ENCODE data around the gene GJA9.
"Not testable (repeated sequence)": the region's sequence is repeated elsewhere in the genome, so short reads cannot be mapped to it uniquely, and the experiment has no call there.

GJA9 gene

GRCh38 chr1:38839363-38839762 lies 42.0 kb downstream of the GJA9 start:
- Histone ChIP-seq H3K18ac (ENCODE audit: low read length) (no peak overlapping the region), H4K91ac (ENCODE audit: low read depth, low read length) (no peak overlapping the region), H3K79me1 (ENCODE audit: low read length) (no peaks in the 10 kb centered on the region), H2BK5ac (ENCODE audit: low read depth, low read length, poor library complexity) (no peak overlapping the region), H4K8ac (ENCODE audit: low read depth, low read length) (no peak overlapping the region), H2AK5ac (ENCODE audit: low read length) (no peak overlapping the region), H3K27me3 (ENCODE audit: insufficient read depth, low read length) (no peaks in the 10 kb centered on the region), H3K14ac (ENCODE audit: low read length) (no peak overlapping the region), H3K79me2 (ENCODE audit: control insufficient read depth, insufficient read depth, low read length, poor library complexity) (no peaks in the 10 kb centered on the region), H2BK12ac (ENCODE audit: low read length) (no peak overlapping the region), H3K36me3 (ENCODE audit: control insufficient read depth in 1 of 2, insufficient read depth in 2 of 2, low read length in 2 of 2) (peaks cover 12 to 20% of the 10 kb centered on the region in 2 experiments), H3K4me3 (ENCODE audit: low read depth, low read length) (no peak overlapping the region), H2BK120ac (ENCODE audit: insufficient read depth, low read length, poor library complexity) (no peak overlapping the region), H3K27ac (ENCODE audit: low read depth, low read length) (no peak overlapping the region), H4K12ac (ENCODE audit: low read depth, low read length) (no peak overlapping the region), H3K23ac (ENCODE audit: low read length) (no peak overlapping the region), H2AFZ (ENCODE audit: insufficient read depth, low read length, poor library complexity) (no peak overlapping the region), H3K4me1 (ENCODE audit: control insufficient read depth in 1 of 2, insufficient read depth in 2 of 2, low read length in 2 of 2) (peaks cover 0 to 2% of the 10 kb centered on the region in 2 experiments), H3K4me2 (ENCODE audit: low read length) (no peak overlapping the region), H3K4ac (ENCODE audit: low read depth, low read length) (no peak overlapping the region), H3K9ac (ENCODE audit: low read length) (no peak overlapping the region), H3K9me3 (ENCODE audit: insufficient read depth, low read depth, low read length) (no peaks in the 10 kb centered on the region)
- no peak for DNase-seq
- WGBS (ENCODE audit: extremely low coverage, insufficient coverage, insufficient read length): no CpG with 5 or more reads among the region's 9 CpGs

GRCh38 chr1:38836316-38836715 lies 45.1 kb downstream of the GJA9 start:
- H4K8ac ChIP-seq (ENCODE audit: low read depth, low read length); H3K79me1 ChIP-seq (ENCODE audit: low read length); H3K4me3 ChIP-seq (ENCODE audit: low read depth, low read length); H2AK5ac ChIP-seq (ENCODE audit: low read length); H3K27ac ChIP-seq (ENCODE audit: low read depth, low read length); H2BK120ac ChIP-seq (ENCODE audit: insufficient read depth, low read length, poor library complexity); H3K14ac ChIP-seq (ENCODE audit: low read length); H2BK12ac ChIP-seq (ENCODE audit: low read length); H3K23ac ChIP-seq (ENCODE audit: low read length); H3K4me2 ChIP-seq (ENCODE audit: low read length); H4K91ac ChIP-seq (ENCODE audit: low read depth, low read length); H3K4me1 ChIP-seq (ENCODE audit: control insufficient read depth in 1 of 2, insufficient read depth in 2 of 2, low read length in 2 of 2); H3K79me2 ChIP-seq (ENCODE audit: control insufficient read depth, insufficient read depth, low read length, poor library complexity); H2BK5ac ChIP-seq (ENCODE audit: low read depth, low read length, poor library complexity); H3K27me3 ChIP-seq (ENCODE audit: insufficient read depth, low read length); H2AFZ ChIP-seq (ENCODE audit: insufficient read depth, low read length, poor library complexity); H3K4ac ChIP-seq (ENCODE audit: low read depth, low read length); H3K18ac ChIP-seq (ENCODE audit: low read length); H3K9ac ChIP-seq (ENCODE audit: low read length); H4K12ac ChIP-seq (ENCODE audit: low read depth, low read length); H3K9me3 ChIP-seq (ENCODE audit: insufficient read depth, low read depth, low read length): not testable (repeated sequence)
- H3K36me3 ChIP-seq (ENCODE audit: control insufficient read depth in 1 of 2, insufficient read depth in 2 of 2, low read length in 2 of 2): peaks cover 5 to 16% of the 10 kb centered on the region in 2 experiments
- DNase-seq: peak in 1 of 2 donors; percentile 30
- WGBS (ENCODE audit: extremely low coverage, insufficient coverage, insufficient read length): no CpG with 5 or more reads among the region's 10 CpGs

GRCh38 chr1:38834937-38835827 lies 46.2 kb downstream of the GJA9 start:
- no peak overlapping the region for H3K14ac ChIP-seq (ENCODE audit: low read length)
- H3K79me1 ChIP-seq (ENCODE audit: low read length): no peaks in the 10 kb centered on the region
- no peak overlapping the region for H3K4ac ChIP-seq (ENCODE audit: low read depth, low read length)
- H2AK5ac ChIP-seq (ENCODE audit: low read length): no peak overlapping the region
- peaks cover 5 to 16% of the 10 kb centered on the region in 2 experiments for H3K36me3 ChIP-seq (ENCODE audit: control insufficient read depth in 1 of 2, insufficient read depth in 2 of 2, low read length in 2 of 2)
- no peaks in the 10 kb centered on the region for H3K4me1 ChIP-seq (ENCODE audit: control insufficient read depth in 1 of 2, insufficient read depth in 2 of 2, low read length in 2 of 2)
- no peak overlapping the region for H2AFZ ChIP-seq (ENCODE audit: insufficient read depth, low read length, poor library complexity)
- no peak overlapping the region for H3K27ac ChIP-seq (ENCODE audit: low read depth, low read length)
- no peak overlapping the region for H4K91ac ChIP-seq (ENCODE audit: low read depth, low read length)
- H3K4me3 ChIP-seq (ENCODE audit: low read depth, low read length): no peak overlapping the region
- no peak overlapping the region for H4K8ac ChIP-seq (ENCODE audit: low read depth, low read length)
- DNase-seq: peak; percentile 66 to 97
- H2BK5ac ChIP-seq (ENCODE audit: low read depth, low read length, poor library complexity): no peak overlapping the region
- no peaks in the 10 kb centered on the region for H3K9me3 ChIP-seq (ENCODE audit: insufficient read depth, low read depth, low read length)
- no peak overlapping the region for H3K23ac ChIP-seq (ENCODE audit: low read length)
- H3K18ac ChIP-seq (ENCODE audit: low read length): no peak overlapping the region
- H2BK120ac ChIP-seq (ENCODE audit: insufficient read depth, low read length, poor library complexity): no peak overlapping the region
- no CpG with 5 or more reads among the region's 3 CpGs for WGBS (ENCODE audit: extremely low coverage, insufficient coverage, insufficient read length)
- H4K12ac ChIP-seq (ENCODE audit: low read depth, low read length): no peak overlapping the region
- no peak overlapping the region for H3K4me2 ChIP-seq (ENCODE audit: low read length)
- no peak overlapping the region for H3K9ac ChIP-seq (ENCODE audit: low read length)
- no peak overlapping the region for H2BK12ac ChIP-seq (ENCODE audit: low read length)
- H3K79me2 ChIP-seq (ENCODE audit: control insufficient read depth, insufficient read depth, low read length, poor library complexity): no peaks in the 10 kb centered on the region
- H3K27me3 ChIP-seq (ENCODE audit: insufficient read depth, low read length): no peaks in the 10 kb centered on the region

- H4K12ac ChIP-seq (ENCODE audit: low read depth, low read length): no peak overlapping the region
- H3K9me3 ChIP-seq (ENCODE audit: insufficient read depth, low read depth, low read length): no peaks in the 10 kb centered on the region
- no peak overlapping the region for H3K23ac ChIP-seq (ENCODE audit: low read length)
- no peak overlapping the region for H2BK12ac ChIP-seq (ENCODE audit: low read length)
- DNase-seq: no peak
- H3K18ac ChIP-seq (ENCODE audit: low read length): no peak overlapping the region
- H3K4ac ChIP-seq (ENCODE audit: low read depth, low read length): no peak overlapping the region
- H3K4me2 ChIP-seq (ENCODE audit: low read length): no peak overlapping the region
- H3K9ac ChIP-seq (ENCODE audit: low read length): no peak overlapping the region
- H3K14ac ChIP-seq (ENCODE audit: low read length): no peak overlapping the region
- no peak overlapping the region for H2AK5ac ChIP-seq (ENCODE audit: low read length)
- H3K79me2 ChIP-seq (ENCODE audit: control insufficient read depth, insufficient read depth, low read length, poor library complexity): no peaks in the 10 kb centered on the region
- no peak overlapping the region for H2BK5ac ChIP-seq (ENCODE audit: low read depth, low read length, poor library complexity)
- H2AFZ ChIP-seq (ENCODE audit: insufficient read depth, low read length, poor library complexity): no peak overlapping the region
- H3K27ac ChIP-seq (ENCODE audit: low read depth, low read length): no peak overlapping the region
- whole genome bisulfite sequencing (ENCODE audit: extremely low coverage, insufficient coverage, insufficient read length): no CpG with 5 or more reads among the region's 3 CpGs
- H3K36me3 ChIP-seq (ENCODE audit: control insufficient read depth in 1 of 2, insufficient read depth in 2 of 2, low read length in 2 of 2): peaks cover 3 to 11% of the 10 kb centered on the region in 2 experiments
- no peaks in the 10 kb centered on the region for H3K79me1 ChIP-seq (ENCODE audit: low read length)
- no peaks in the 10 kb centered on the region for H3K4me1 ChIP-seq (ENCODE audit: control insufficient read depth in 1 of 2, insufficient read depth in 2 of 2, low read length in 2 of 2)
- no peak overlapping the region for H4K8ac ChIP-seq (ENCODE audit: low read depth, low read length)
- no peaks in the 10 kb centered on the region for H3K27me3 ChIP-seq (ENCODE audit: insufficient read depth, low read length)
- no peak overlapping the region for H4K91ac ChIP-seq (ENCODE audit: low read depth, low read length)
- no peak overlapping the region for H2BK120ac ChIP-seq (ENCODE audit: insufficient read depth, low read length, poor library complexity)
- no peak overlapping the region for H3K4me3 ChIP-seq (ENCODE audit: low read depth, low read length)
Observed at GRCh38 chr1:38834221-38834782, 47.1 kb downstream of the GJA9 start.

Data from trophoblast cell (in vitro differentiated cells and primary cell).